Fibroblast of lung (primary cell): Measurements from ENCODE around the gene ADORA1.

Experiments used
- EZH2 ChIP-seq: IDR thresholded peaks from 2 replicates; pipeline ENCODE4 v1.5.1; 2012; ENCODE audit warnings: low read length, control low read depth, mild to moderate bottlenecking; ENCODE audit errors: missing control alignments
- TF ChIP-seq, protein P1 (sequence below), 2 donors: IDR thresholded peaks in 1 of 2; conservative IDR thresholded peaks in 1 of 2; 1 replicate in 1 of 2; 2 replicates in 1 of 2; pipeline ENCODE4 v1.5.1; 2011 to 2012; ENCODE audit warnings: low read length in 2 of 2, control low read depth in 1 of 2, inconsistent platforms in 1 of 2, low read depth in 1 of 2, mild to moderate bottlenecking in 1 of 2

GRCh38 chr1:203197625-203198024 lies 70.1 kb downstream of the ADORA1 start:
- TF ChIP-seq, protein P1, sequence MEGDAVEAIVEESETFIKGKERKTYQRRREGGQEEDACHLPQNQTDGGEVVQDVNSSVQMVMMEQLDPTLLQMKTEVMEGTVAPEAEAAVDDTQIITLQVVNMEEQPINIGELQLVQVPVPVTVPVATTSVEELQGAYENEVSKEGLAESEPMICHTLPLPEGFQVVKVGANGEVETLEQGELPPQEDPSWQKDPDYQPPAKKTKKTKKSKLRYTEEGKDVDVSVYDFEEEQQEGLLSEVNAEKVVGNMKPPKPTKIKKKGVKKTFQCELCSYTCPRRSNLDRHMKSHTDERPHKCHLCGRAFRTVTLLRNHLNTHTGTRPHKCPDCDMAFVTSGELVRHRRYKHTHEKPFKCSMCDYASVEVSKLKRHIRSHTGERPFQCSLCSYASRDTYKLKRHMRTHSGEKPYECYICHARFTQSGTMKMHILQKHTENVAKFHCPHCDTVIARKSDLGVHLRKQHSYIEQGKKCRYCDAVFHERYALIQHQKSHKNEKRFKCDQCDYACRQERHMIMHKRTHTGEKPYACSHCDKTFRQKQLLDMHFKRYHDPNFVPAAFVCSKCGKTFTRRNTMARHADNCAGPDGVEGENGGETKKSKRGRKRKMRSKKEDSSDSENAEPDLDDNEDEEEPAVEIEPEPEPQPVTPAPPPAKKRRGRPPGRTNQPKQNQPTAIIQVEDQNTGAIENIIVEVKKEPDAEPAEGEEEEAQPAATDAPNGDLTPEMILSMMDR (conservative IDR thresholded peaks at IDR 0.05 in 1 of 2, IDR thresholded peaks at IDR 0.05 in 1 of 2; ENCODE audit: low read depth in 1 of 2, low read length in 2 of 2) = no peak
- no peak for TF ChIP-seq EZH2
